ENCODE data around the gene NECAB2.

NECAB2 gene

GRCh38 chr16:84045818-84046470 is 77.9 kb downstream of the NECAB2 start:
- H3K9me3 ChIP-seq (ENCODE audit: control insufficient read depth in 1 of 2, low read length in 2 of 2), result no peaks in the 10 kb centered on the region
- H3K4me3 ChIP-seq (ENCODE audit: low read depth in 1 of 2, low read length in 2 of 2), result no peak overlapping the region
- H3K27me3 ChIP-seq (ENCODE audit: low read depth, low read length), result peaks cover 4% of the 10 kb centered on the region
- peaks cover 0 to 21% of the 10 kb centered on the region in 2 donors for H3K36me3 ChIP-seq (ENCODE audit: control insufficient read depth in 1 of 2, insufficient read depth in 2 of 2, low read length in 2 of 2)
- no peaks in the 10 kb centered on the region for H3K4me1 ChIP-seq (ENCODE audit: control insufficient read depth in 1 of 2, insufficient read depth in 2 of 2, low read length in 2 of 2)
- no peak overlapping the region for H3K27ac ChIP-seq (ENCODE audit: low read length)

GRCh38 chr16:84047206-84047605 is 79.2 kb downstream of the NECAB2 start:
- Histone ChIP-seq H3K36me3 (ENCODE audit: control insufficient read depth in 1 of 2, insufficient read depth in 2 of 2, low read length in 2 of 2) (peaks cover 0 to 24% of the 10 kb centered on the region in 2 donors), H3K9me3 (ENCODE audit: control insufficient read depth in 1 of 2, low read length in 2 of 2) (no peaks in the 10 kb centered on the region), H3K4me1 (ENCODE audit: control insufficient read depth in 1 of 2, insufficient read depth in 2 of 2, low read length in 2 of 2) (no peaks in the 10 kb centered on the region), H3K27ac (ENCODE audit: low read length) (no peak overlapping the region), H3K27me3 (ENCODE audit: low read depth, low read length) (peaks cover 4% of the 10 kb centered on the region), H3K4me3 (ENCODE audit: low read depth in 1 of 2, low read length in 2 of 2) (no peak overlapping the region)

DNA sequence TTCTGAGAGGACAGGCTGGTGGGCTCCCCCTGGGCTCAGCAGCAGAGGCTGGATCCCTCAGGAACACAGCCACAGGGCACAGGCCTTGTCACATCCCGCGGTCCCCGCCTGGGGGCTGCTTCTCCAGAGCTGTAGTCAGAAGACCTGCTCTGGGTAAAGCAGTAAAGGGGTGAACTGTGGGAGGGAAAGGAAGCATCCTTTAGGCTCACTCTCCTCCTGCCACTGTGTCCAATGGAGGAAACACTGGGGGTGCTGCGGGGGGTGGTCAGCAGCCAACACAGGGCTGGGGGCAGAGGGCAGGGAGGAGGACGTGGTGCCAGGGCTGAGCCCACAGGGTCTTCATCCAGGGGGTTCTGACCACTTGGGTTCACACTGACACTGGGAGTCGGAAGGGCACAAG is 79.6 kb downstream of the NECAB2 start:
- no peaks in the 10 kb centered on the region for H3K9me3 ChIP-seq (ENCODE audit: control insufficient read depth in 1 of 2, low read length in 2 of 2)
- H3K4me1 ChIP-seq (ENCODE audit: control insufficient read depth in 1 of 2, insufficient read depth in 2 of 2, low read length in 2 of 2), result no peaks in the 10 kb centered on the region
- peaks cover 0 to 29% of the 10 kb centered on the region in 2 donors for H3K36me3 ChIP-seq (ENCODE audit: control insufficient read depth in 1 of 2, insufficient read depth in 2 of 2, low read length in 2 of 2)
- H3K4me3 ChIP-seq (ENCODE audit: low read depth in 1 of 2, low read length in 2 of 2), result no peak overlapping the region
- H3K27ac ChIP-seq (ENCODE audit: low read length), result no peak overlapping the region
- peaks cover 4% of the 10 kb centered on the region for H3K27me3 ChIP-seq (ENCODE audit: low read depth, low read length)

DNA sequence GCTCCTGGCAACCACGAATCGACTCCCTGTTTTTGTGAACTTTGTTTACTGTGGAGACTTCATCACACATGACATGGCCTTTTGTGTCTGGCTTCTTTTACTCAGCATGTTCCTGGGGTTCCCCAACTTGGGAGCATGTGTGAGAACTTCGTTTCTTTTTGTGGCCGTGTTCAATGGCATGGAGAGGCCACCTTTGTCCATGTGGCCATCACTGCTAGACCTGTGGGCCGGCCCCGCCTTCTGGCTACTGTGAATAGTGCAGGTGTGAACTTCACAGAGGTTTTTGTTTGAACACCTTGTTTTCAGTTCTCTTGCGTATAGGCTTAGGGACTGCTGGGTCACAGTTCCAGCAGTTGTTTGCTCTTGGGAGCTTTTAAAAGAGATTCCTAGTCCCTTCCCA is 80.2 kb downstream of the NECAB2 start:
- Histone ChIP-seq H3K4me1 (ENCODE audit: control insufficient read depth in 1 of 2, insufficient read depth in 2 of 2, low read length in 2 of 2) (no peaks in the 10 kb centered on the region), H3K4me3 (ENCODE audit: low read depth in 1 of 2, low read length in 2 of 2) (no peak overlapping the region), H3K9me3 (ENCODE audit: control insufficient read depth in 1 of 2, low read length in 2 of 2) (no peaks in the 10 kb centered on the region), H3K36me3 (ENCODE audit: control insufficient read depth in 1 of 2, insufficient read depth in 2 of 2, low read length in 2 of 2) (peaks cover 3 to 35% of the 10 kb centered on the region in 2 donors), H3K27me3 (ENCODE audit: low read depth, low read length) (peaks cover 4% of the 10 kb centered on the region), H3K27ac (ENCODE audit: low read length) (no peak overlapping the region)

DNA sequence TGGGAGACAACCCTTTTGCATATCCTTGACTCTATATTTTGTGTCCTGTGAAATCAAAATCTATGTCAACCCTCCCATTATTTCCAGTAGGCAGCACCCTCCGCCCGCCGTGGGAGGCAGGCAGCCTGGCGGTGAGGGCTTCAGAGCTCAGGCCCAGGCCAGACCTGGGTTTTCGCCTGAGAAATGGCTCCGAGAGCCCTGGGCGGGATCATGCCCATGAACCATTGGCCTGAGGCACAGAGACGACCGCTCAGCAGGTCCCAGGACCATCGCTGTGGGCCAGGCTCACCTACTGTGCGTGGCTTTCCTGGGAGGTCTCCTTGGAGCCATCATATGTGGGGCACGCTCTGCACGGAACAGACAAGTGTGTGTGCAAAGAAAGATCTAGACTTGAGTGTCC is 80.8 kb downstream of the NECAB2 start:
- H3K27ac ChIP-seq (ENCODE audit: low read length), result no peak overlapping the region
- H3K9me3 ChIP-seq (ENCODE audit: control insufficient read depth in 1 of 2, low read length in 2 of 2), result no peaks in the 10 kb centered on the region
- peaks cover under 1% of the 10 kb centered on the region for H3K27me3 ChIP-seq (ENCODE audit: low read depth, low read length)
- no peaks in the 10 kb centered on the region for H3K4me1 ChIP-seq (ENCODE audit: control insufficient read depth in 1 of 2, insufficient read depth in 2 of 2, low read length in 2 of 2)
- H3K4me3 ChIP-seq (ENCODE audit: low read depth in 1 of 2, low read length in 2 of 2), result no peak overlapping the region
- peaks cover 5 to 41% of the 10 kb centered on the region in 2 donors for H3K36me3 ChIP-seq (ENCODE audit: control insufficient read depth in 1 of 2, insufficient read depth in 2 of 2, low read length in 2 of 2)

DNA sequence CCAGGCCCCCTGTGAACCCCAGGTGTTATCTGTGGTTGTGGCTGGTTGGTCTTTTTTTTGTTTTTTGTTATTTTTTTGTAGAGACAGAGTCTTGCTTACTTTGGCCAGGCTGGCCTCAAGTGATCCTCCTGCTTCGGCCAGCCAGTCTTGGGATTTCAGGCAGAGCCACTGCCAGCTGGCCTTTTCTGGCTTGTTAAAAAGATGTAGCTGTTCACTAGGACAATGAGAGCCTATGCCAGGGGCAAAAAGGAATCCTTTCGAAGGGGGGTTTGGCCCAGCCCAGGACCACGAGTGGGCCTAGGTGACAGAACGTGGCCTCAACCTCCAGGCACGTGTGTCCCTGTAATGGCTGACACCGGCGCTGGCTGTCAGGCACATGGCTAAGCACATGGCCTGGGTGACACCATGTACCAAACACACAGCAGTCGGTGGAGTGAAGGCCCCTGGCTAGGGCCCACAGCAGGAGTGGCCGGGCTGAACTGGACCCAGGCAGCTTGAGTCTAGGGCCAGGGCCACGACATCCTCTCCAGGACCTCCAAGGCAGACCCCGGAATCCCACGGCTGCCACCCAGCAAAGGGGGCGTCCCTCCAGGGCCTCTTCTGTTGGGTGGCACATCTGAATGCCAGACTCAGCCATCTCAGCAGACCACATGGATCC is 81.5 kb downstream of the NECAB2 start:
- peaks cover 0 to 1% of the 10 kb centered on the region in 2 donors for H3K4me1 ChIP-seq (ENCODE audit: control insufficient read depth in 1 of 2, insufficient read depth in 2 of 2, low read length in 2 of 2)
- H3K9me3 ChIP-seq (ENCODE audit: control insufficient read depth in 1 of 2, low read length in 2 of 2), result no peaks in the 10 kb centered on the region
- no peak overlapping the region for H3K4me3 ChIP-seq (ENCODE audit: low read depth in 1 of 2, low read length in 2 of 2)
- no peak overlapping the region for H3K27ac ChIP-seq (ENCODE audit: low read length)
- peaks cover 8 to 47% of the 10 kb centered on the region in 2 donors for H3K36me3 ChIP-seq (ENCODE audit: control insufficient read depth in 1 of 2, insufficient read depth in 2 of 2, low read length in 2 of 2)
- H3K27me3 ChIP-seq (ENCODE audit: low read depth, low read length), result no peaks in the 10 kb centered on the region

- peaks cover 8 to 53% of the 10 kb centered on the region in 2 donors for H3K36me3 ChIP-seq (ENCODE audit: control insufficient read depth in 1 of 2, insufficient read depth in 2 of 2, low read length in 2 of 2)
- H3K27me3 ChIP-seq (ENCODE audit: low read depth, low read length), result no peaks in the 10 kb centered on the region
- no peak overlapping the region for H3K27ac ChIP-seq (ENCODE audit: low read length)
- no peaks in the 10 kb centered on the region for H3K9me3 ChIP-seq (ENCODE audit: control insufficient read depth in 1 of 2, low read length in 2 of 2)
- peaks cover 0 to 9% of the 10 kb centered on the region in 2 donors for H3K4me1 ChIP-seq (ENCODE audit: control insufficient read depth in 1 of 2, insufficient read depth in 2 of 2, low read length in 2 of 2)
- H3K4me3 ChIP-seq (ENCODE audit: low read depth in 1 of 2, low read length in 2 of 2), result no peak overlapping the region
Observed at GRCh38 chr16:84050316-84050715, 82.3 kb downstream of the NECAB2 start.

GRCh38 chr16:84052071-84052622 is 84.1 kb downstream of the NECAB2 start:
- Histone ChIP-seq H3K36me3 (ENCODE audit: control insufficient read depth in 1 of 2, insufficient read depth in 2 of 2, low read length in 2 of 2) (peaks cover 23 to 63% of the 10 kb centered on the region in 2 donors), H3K27me3 (ENCODE audit: low read depth, low read length) (no peaks in the 10 kb centered on the region), H3K4me3 (ENCODE audit: low read depth in 1 of 2, low read length in 2 of 2) (no peak overlapping the region), H3K27ac (ENCODE audit: low read length) (no peak overlapping the region), H3K4me1 (ENCODE audit: control insufficient read depth in 1 of 2, insufficient read depth in 2 of 2, low read length in 2 of 2) (peaks cover 0 to 16% of the 10 kb centered on the region in 2 donors), H3K9me3 (ENCODE audit: control insufficient read depth in 1 of 2, low read length in 2 of 2) (no peaks in the 10 kb centered on the region)

Data from muscle layer of duodenum (tissue), 2 donors.